SK-N-SH treated with all-trans-retinoic acid at 6 μM for 48 hours (cell line): ENCODE results near the gene PPP5C.

Experiments used
- ATAC-seq: fragments of 200-7000 bp; cut with Tn5 transposase; 3 replicates; pipeline ENCODE4 v1.9.1; 2020; ENCODE audit warnings: mild to moderate bottlenecking, moderate library complexity
- ARNTL ChIP-seq: fragments of 450-650 bp; formaldehyde crosslinking; IDR thresholded peaks from 2 replicates; pipeline ENCODE4 v1.5.0; 2020; ENCODE audit warnings: low read depth, mild to moderate bottlenecking, moderate library complexity, borderline replicate concordance
- BACH2 ChIP-seq: fragments of 250-450 bp; sonication (Bioruptor Pico); IDR thresholded peaks from 2 replicates; pipeline ENCODE4 v1.9.0; 2021; ENCODE audit warnings: mild to moderate bottlenecking, borderline replicate concordance
- ESRRG ChIP-seq: fragments of 250-450 bp; sonication (Bioruptor Pico); IDR thresholded peaks from 2 replicates; pipeline ENCODE4 v1.6.1; 2021; ENCODE audit warnings: mild to moderate bottlenecking
- ISL1 ChIP-seq: fragments of 250-450 bp; sonication (Bioruptor Pico); IDR thresholded peaks from 2 replicates; pipeline ENCODE4 v2.1.2; 2022; ENCODE audit warnings: mild to moderate bottlenecking, moderate library complexity
- OSR1 ChIP-seq: fragments of 250-450 bp; sonication (Bioruptor Pico); IDR thresholded peaks from 2 replicates; pipeline ENCODE4 v1.8.0; 2022; ENCODE audit warnings: moderate library complexity, mild to moderate bottlenecking, inconsistent platforms
- PPARA ChIP-seq: fragments of 250-450 bp; sonication (Bioruptor Pico); IDR thresholded peaks from 2 replicates; pipeline ENCODE4 v1.5.0; 2020; ENCODE audit warnings: mild to moderate bottlenecking, borderline replicate concordance
- RARB ChIP-seq: fragments of 250-450 bp; sonication (Bioruptor Pico); IDR thresholded peaks from 2 replicates; pipeline ENCODE4 v1.8.0; 2021; ENCODE audit warnings: mild to moderate bottlenecking, moderate library complexity
- SNAI2 ChIP-seq: fragments of 250-450 bp; sonication (Bioruptor Pico); IDR thresholded peaks from 2 replicates; pipeline ENCODE4 v1.5.0; 2020; ENCODE audit warnings: mild to moderate bottlenecking, moderate library complexity
- TCF4 ChIP-seq: fragments of 250-450 bp; sonication (Bioruptor Pico); IDR thresholded peaks from 2 replicates; pipeline ENCODE4 v1.8.0; 2021; ENCODE audit warnings: mild to moderate bottlenecking, moderate library complexity, borderline replicate concordance
- TOX ChIP-seq: fragments of 250-450 bp; sonication (Bioruptor Pico); IDR thresholded peaks from 2 replicates; pipeline ENCODE4 v1.8.0; 2021; ENCODE audit warnings: mild to moderate bottlenecking, moderate library complexity, borderline replicate concordance
- ZC3H10 ChIP-seq: fragments of 250-450 bp; sonication (Bioruptor Pico); IDR thresholded peaks from 2 replicates; pipeline ENCODE4 v1.5.1; 2021; ENCODE audit warnings: mild to moderate bottlenecking, moderate library complexity
- ZFP3 ChIP-seq: fragments of 250-450 bp; sonication (Bioruptor Pico); IDR thresholded peaks from 2 replicates; pipeline ENCODE4 v1.5.0; 2020; ENCODE audit warnings: mild to moderate bottlenecking, moderate library complexity
- ZFP30 ChIP-seq: fragments of 450-650 bp; formaldehyde crosslinking; IDR thresholded peaks from 2 replicates; pipeline ENCODE4 v1.5.0; 2022; ENCODE audit warnings: mild to moderate bottlenecking, moderate library complexity
- ZNF70 ChIP-seq: fragments of 450-650 bp; formaldehyde crosslinking; IDR thresholded peaks from 2 replicates; pipeline ENCODE4 v1.5.0; 2020; ENCODE audit warnings: mild to moderate bottlenecking, moderate library complexity
- ZNF8 ChIP-seq: fragments of 450-650 bp; formaldehyde crosslinking; IDR thresholded peaks from 2 replicates; pipeline ENCODE4 v1.5.0; 2020; ENCODE audit warnings: mild to moderate bottlenecking, moderate library complexity
- TF ChIP-seq, protein P1 (sequence below): fragments of 250-450 bp; sonication (Bioruptor Pico); IDR thresholded peaks from 2 replicates; pipeline ENCODE4 v1.5.0; 2020; ENCODE audit warnings: mild to moderate bottlenecking, moderate library complexity
- TF ChIP-seq, protein P2 (sequence below): fragments of 250-450 bp; sonication (Bioruptor Pico); IDR thresholded peaks from 2 replicates; pipeline ENCODE4 v1.5.1; 2021; ENCODE audit warnings: mild to moderate bottlenecking, moderate library complexity
- TF ChIP-seq, protein P3 (sequence below): fragments of 250-450 bp; sonication (Bioruptor Pico); IDR thresholded peaks from 2 replicates; pipeline ENCODE4 v1.8.0; 2021; ENCODE audit warnings: low read depth, mild to moderate bottlenecking, moderate library complexity, borderline replicate concordance
- TF ChIP-seq, protein P4 (sequence below): fragments of 250-450 bp; sonication (Bioruptor Pico); IDR thresholded peaks from 2 replicates; pipeline ENCODE4 v1.5.1; 2020; ENCODE audit warnings: low read depth, mild to moderate bottlenecking, moderate library complexity

The PPP5C gene

DNA sequence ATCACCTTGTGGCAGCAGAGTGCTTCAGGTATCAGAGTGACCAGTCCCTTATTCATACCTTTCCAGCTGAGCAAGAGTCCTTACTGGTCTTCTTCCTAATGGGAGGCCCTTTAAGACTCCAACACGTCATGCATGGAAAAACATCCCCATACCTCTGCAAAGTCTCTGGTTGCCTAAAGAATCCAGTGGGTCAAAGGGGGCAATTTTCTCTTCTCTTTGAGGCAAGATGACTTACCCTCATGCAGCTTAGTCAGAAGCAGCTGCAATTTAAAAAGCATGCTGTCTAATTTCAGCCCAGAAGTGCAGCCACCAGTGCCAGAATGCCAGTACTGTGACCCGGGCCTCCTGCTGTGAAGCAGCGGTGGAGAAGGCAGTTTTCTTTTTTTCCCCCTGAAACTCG lies 18.7 kb downstream of the PPP5C start:
- TF ChIP-seq ZNF8 (CRISPR knock-in tag) = no peak
- TF ChIP-seq, protein P1, sequence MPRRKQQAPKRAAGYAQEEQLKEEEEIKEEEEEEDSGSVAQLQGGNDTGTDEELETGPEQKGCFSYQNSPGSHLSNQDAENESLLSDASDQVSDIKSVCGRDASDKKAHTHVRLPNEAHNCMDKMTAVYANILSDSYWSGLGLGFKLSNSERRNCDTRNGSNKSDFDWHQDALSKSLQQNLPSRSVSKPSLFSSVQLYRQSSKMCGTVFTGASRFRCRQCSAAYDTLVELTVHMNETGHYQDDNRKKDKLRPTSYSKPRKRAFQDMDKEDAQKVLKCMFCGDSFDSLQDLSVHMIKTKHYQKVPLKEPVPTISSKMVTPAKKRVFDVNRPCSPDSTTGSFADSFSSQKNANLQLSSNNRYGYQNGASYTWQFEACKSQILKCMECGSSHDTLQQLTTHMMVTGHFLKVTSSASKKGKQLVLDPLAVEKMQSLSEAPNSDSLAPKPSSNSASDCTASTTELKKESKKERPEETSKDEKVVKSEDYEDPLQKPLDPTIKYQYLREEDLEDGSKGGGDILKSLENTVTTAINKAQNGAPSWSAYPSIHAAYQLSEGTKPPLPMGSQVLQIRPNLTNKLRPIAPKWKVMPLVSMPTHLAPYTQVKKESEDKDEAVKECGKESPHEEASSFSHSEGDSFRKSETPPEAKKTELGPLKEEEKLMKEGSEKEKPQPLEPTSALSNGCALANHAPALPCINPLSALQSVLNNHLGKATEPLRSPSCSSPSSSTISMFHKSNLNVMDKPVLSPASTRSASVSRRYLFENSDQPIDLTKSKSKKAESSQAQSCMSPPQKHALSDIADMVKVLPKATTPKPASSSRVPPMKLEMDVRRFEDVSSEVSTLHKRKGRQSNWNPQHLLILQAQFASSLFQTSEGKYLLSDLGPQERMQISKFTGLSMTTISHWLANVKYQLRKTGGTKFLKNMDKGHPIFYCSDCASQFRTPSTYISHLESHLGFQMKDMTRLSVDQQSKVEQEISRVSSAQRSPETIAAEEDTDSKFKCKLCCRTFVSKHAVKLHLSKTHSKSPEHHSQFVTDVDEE = no peak
- TF ChIP-seq ZFP3 (CRISPR knock-in tag) = no peak
- TF ChIP-seq ARNTL (CRISPR knock-in tag) = no peak
- no peak for TF ChIP-seq BACH2
- no peak for TF ChIP-seq SNAI2

DNA sequence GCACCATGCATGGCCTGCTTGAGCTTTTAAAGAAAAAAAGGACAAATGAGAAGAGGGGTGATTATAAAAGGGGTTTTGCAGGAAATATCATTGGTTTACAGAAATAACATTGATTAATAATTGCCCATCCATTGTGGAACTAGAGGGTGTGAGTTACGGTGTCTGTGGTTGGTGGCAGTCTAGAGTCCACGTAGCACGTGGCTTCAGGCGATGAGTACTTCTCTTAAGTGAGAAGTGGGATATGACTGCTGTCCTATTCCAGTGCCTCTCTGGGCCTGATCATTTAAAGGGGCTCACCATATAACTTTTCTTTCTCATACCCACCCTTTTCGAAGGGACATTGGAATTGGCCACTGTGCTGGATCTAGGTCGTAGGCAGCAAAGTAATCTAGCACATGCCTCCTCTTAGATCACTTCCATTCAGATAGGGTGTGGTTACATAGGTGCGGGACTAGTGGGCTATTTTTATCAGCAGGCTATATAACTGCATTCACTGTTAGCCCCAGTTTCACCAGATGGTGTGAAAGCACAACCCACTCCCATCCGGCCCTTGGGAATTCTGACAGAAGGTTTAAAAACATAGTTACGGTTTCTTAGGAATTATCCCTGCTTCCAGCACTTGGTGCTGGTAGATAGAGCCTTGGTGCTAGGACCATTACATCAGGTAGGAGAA lies 19.9 kb downstream of the PPP5C start:
- no peak for ATAC-seq
- no peak for TF ChIP-seq OSR1
- no peak for TF ChIP-seq TCF4
- no peak for TF ChIP-seq ZFP3 (CRISPR knock-in tag)
- no peak for TF ChIP-seq ZNF70 (CRISPR knock-in tag)

More for the DNA sequence above, 18.7 kb downstream of the PPP5C start:
- no peak for ATAC-seq

DNA sequence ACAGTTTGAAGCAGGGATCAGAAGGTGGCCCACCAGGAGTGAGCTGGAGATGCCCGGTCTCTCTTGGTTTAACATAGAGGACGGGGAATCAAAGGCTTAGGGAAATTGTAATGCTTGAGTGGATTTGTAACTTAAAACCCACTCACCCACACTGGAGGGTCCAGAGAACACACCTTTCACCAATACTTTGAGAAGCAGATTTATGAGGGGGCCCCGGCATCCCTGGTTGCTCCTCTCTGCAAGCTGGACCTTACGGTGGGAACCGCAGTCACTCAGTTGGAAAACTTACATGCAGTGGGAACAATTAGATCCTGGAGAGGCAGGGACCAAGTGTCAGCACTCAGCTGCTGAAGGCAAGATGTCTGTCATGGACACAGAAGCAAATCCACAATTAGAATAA lies 20.5 kb downstream of the PPP5C start:
- no peak for TF ChIP-seq ISL1 (CRISPR knock-in tag)
- TF ChIP-seq, protein P2, sequence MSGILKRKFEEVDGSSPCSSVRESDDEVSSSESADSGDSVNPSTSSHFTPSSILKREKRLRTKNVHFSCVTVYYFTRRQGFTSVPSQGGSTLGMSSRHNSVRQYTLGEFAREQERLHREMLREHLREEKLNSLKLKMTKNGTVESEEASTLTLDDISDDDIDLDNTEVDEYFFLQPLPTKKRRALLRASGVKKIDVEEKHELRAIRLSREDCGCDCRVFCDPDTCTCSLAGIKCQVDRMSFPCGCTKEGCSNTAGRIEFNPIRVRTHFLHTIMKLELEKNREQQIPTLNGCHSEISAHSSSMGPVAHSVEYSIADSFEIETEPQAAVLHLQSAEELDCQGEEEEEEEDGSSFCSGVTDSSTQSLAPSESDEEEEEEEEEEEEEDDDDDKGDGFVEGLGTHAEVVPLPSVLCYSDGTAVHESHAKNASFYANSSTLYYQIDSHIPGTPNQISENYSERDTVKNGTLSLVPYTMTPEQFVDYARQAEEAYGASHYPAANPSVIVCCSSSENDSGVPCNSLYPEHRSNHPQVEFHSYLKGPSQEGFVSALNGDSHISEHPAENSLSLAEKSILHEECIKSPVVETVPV (CRISPR knock-in tag) = no peak
- TF ChIP-seq ZNF70 (CRISPR knock-in tag) = no peak
- no peak for TF ChIP-seq ZC3H10
- TF ChIP-seq OSR1 = no peak
- TF ChIP-seq ZNF8 (CRISPR knock-in tag) = no peak
- no peak for ATAC-seq

DNA sequence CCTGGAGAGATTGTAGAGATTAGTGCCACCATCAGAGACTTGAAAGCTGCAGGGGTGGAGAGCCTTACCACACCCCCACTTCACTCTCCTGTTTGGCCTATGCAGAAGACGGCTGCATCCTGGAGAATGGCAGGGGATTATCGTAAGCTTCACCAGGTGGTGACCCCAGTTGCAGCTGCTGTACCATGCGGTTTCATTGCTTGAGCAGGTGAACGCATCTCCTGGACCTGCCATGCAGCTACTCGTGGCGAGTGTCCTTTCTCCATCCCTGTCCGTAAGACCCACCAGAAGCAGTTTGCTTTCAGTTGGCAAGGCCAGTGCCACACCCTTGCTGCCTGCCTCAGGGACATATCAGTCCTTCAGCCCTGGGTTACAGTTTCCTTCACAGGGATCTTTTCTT lies 21.2 kb downstream of the PPP5C start:
- no peak for TF ChIP-seq ZNF8 (CRISPR knock-in tag)
- TF ChIP-seq, protein P3, sequence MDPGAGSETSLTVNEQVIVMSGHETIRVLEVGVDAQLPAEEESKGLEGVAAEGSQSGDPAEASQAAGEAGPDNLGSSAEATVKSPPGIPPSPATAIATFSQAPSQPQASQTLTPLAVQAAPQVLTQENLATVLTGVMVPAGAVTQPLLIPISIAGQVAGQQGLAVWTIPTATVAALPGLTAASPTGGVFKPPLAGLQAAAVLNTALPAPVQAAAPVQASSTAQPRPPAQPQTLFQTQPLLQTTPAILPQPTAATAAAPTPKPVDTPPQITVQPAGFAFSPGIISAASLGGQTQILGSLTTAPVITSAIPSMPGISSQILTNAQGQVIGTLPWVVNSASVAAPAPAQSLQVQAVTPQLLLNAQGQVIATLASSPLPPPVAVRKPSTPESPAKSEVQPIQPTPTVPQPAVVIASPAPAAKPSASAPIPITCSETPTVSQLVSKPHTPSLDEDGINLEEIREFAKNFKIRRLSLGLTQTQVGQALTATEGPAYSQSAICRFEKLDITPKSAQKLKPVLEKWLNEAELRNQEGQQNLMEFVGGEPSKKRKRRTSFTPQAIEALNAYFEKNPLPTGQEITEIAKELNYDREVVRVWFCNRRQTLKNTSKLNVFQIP (CRISPR knock-in tag) = no peak
- no peak for TF ChIP-seq ZNF70 (CRISPR knock-in tag)
- no peak for ATAC-seq

DNA sequence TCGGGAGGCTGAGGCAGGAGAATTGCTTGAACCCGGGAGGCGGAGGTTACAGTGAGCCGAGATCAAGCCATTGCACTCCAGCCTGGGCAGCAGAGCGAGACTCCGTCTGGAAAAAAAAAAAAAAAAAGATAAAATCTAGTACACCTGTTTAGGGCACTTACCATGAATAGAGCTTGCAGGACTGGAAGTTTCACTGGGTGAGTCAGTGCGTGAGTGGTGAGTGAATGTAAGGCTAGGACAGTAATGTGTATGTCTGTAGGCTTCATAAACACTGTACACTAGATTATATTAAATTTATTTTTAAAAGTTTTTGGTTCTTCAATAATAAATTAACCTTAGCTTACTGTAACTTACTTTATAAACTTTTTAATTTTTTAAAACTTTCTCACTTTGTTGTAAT lies 22.9 kb downstream of the PPP5C start:
- TF ChIP-seq ESRRG (CRISPR knock-in tag) (no peak), SNAI2 (no peak), ARNTL (CRISPR knock-in tag) (no peak), RARB (no peak), ZFP3 (CRISPR knock-in tag) (no peak), ZNF8 (CRISPR knock-in tag) (no peak), OSR1 (no peak), PPARA (CRISPR knock-in tag) (no peak), ZFP30 (no peak), TOX (no peak)
- TF ChIP-seq, protein P4, sequence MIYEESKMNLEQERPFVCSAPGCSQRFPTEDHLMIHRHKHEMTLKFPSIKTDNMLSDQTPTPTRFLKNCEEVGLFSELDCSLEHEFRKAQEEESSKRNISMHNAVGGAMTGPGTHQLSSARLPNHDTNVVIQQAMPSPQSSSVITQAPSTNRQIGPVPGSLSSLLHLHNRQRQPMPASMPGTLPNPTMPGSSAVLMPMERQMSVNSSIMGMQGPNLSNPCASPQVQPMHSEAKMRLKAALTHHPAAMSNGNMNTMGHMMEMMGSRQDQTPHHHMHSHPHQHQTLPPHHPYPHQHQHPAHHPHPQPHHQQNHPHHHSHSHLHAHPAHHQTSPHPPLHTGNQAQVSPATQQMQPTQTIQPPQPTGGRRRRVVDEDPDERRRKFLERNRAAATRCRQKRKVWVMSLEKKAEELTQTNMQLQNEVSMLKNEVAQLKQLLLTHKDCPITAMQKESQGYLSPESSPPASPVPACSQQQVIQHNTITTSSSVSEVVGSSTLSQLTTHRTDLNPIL (CRISPR knock-in tag) = no peak
- no peak for ATAC-seq
